Ectodermal cell (in vitro differentiated cells): ENCODE results near the gene NPHP4.

Source experiments
- H3K27ac ChIP-seq: 2 replicates; pipeline ENCODE4 v1.7.0; 2013; ENCODE audit warnings: mild to moderate bottlenecking, low read depth, low read length; ENCODE audit not compliant: insufficient read depth, poor library complexity, severe bottlenecking
- H3K27me3 ChIP-seq: 2 replicates; pipeline ENCODE4 v1.7.0; 2013; ENCODE audit warnings: mild to moderate bottlenecking, low read length; ENCODE audit not compliant: insufficient read depth, control insufficient read depth, poor library complexity, severe bottlenecking
- H3K36me3 ChIP-seq: one replicate; pipeline ENCODE4 v1.7.0; 2013; ENCODE audit warnings: low read length; ENCODE audit not compliant: control insufficient read depth, insufficient read depth
- H3K4me1 ChIP-seq: one replicate; pipeline ENCODE4 v1.7.0; 2013; ENCODE audit warnings: low read length; ENCODE audit not compliant: control insufficient read depth, insufficient read depth
- H3K4me3 ChIP-seq: 2 replicates; pipeline ENCODE4 v1.7.0; 2013; ENCODE audit warnings: low read depth, low read length, control low read depth; ENCODE audit not compliant: insufficient read depth
- H3K9me3 ChIP-seq: 2 replicates; pipeline ENCODE4 v1.7.0; 2013; ENCODE audit warnings: mild to moderate bottlenecking, low read length, moderate library complexity; ENCODE audit not compliant: control insufficient read depth
- WGBS, 2 experiments: methylation state at CpG; one replicate each; pipeline ENCODE4 v1.1.7; 2013; ENCODE audit warnings: missing lambda C conversion rate in 2 of 2; 5-methylcytosine and 5-hydroxymethylcytosine counted together

The NPHP4 gene

GRCh38 chr1:5877683-5878530, 114.3 kb downstream of the NPHP4 start:
- H3K9me3 ChIP-seq = no peaks in the 10 kb centered on the region

DNA sequence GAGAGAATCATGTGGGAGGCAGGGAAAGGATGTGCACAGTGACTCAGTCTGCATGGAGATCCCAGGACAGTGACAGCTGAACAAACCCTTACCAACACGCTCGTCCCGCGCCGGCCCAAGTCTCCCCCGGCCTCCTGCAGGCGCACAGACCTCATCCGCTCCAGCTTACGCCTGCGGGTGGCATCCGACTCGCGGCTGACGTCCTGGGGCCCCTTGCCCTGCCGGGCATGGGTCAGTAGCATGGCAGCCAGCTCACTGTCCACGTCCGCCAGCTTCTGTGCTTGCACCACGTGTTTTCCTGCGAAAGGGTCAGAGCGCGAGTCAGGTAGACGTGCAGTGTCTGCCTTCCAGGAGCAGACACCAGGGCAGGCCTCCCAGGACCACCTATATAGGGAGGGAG, 115.2 kb downstream of the NPHP4 start:
- Histone ChIP-seq H3K27ac (no peak overlapping the region), H3K36me3 (peaks cover 7% of the 10 kb centered on the region), H3K27me3 (no peaks in the 10 kb centered on the region), H3K9me3 (no peaks in the 10 kb centered on the region), H3K4me3 (no peak overlapping the region), H3K4me1 (no peaks in the 10 kb centered on the region)
- 87% methylated on average over 22 of the region's 22 CpGs for WGBS, 2 experiments

More at GRCh38 chr1:5877683-5878530, 114.3 kb downstream of the NPHP4 start:
- Histone ChIP-seq H3K36me3 (peaks cover 7% of the 10 kb centered on the region), H3K27me3 (no peaks in the 10 kb centered on the region), H3K4me1 (no peaks in the 10 kb centered on the region), H3K4me3 (no peak overlapping the region), H3K27ac (no peak overlapping the region)
- WGBS, 2 experiments = 91% methylated on average over 20 of the region's 20 CpGs

GRCh38 chr1:5876094-5876650, 116.1 kb downstream of the NPHP4 start:
- no peaks in the 10 kb centered on the region for H3K9me3 ChIP-seq
- H3K4me1 ChIP-seq = no peaks in the 10 kb centered on the region
- no peak overlapping the region for H3K27ac ChIP-seq
- H3K36me3 ChIP-seq = peaks cover 7% of the 10 kb centered on the region
- H3K4me3 ChIP-seq = no peak overlapping the region
- no peaks in the 10 kb centered on the region for H3K27me3 ChIP-seq
- WGBS, 2 experiments = 93 to 94% methylated on average over 7 of the region's 7 CpGs

DNA sequence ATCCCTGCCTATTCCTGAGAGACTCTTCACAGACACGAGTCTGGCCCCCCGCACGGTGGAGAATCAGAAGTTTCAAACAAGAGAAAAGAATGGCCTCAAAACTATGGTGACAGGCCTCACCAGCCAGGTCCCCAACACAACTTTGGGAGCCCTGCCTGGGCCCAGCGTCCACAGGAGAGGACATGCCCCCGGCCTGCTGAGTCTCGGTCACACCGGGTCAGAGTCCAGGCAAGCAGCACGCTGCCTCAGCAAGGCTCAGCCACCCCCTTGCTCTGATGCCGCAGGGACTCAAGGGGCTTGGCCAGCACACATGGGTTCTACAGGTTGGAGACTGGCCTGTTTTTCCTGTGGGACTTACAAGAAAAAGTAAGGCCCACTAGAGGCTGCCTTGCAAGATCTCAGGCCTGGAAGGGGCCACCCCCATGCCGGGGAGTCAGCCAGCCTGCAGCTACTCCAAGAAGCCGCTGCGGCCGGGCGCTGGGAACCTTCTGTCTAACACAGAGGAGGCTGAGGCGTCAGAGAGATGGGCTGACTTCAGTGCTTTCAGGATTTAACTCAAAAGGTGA, 116.8 kb downstream of the NPHP4 start:
- WGBS, 2 experiments = 97% methylated on average over 15 of the region's 15 CpGs
- Histone ChIP-seq H3K9me3 (no peaks in the 10 kb centered on the region), H3K4me3 (no peak overlapping the region), H3K27ac (no peak overlapping the region), H3K4me1 (no peaks in the 10 kb centered on the region), H3K27me3 (no peaks in the 10 kb centered on the region), H3K36me3 (peaks cover 7% of the 10 kb centered on the region)

DNA sequence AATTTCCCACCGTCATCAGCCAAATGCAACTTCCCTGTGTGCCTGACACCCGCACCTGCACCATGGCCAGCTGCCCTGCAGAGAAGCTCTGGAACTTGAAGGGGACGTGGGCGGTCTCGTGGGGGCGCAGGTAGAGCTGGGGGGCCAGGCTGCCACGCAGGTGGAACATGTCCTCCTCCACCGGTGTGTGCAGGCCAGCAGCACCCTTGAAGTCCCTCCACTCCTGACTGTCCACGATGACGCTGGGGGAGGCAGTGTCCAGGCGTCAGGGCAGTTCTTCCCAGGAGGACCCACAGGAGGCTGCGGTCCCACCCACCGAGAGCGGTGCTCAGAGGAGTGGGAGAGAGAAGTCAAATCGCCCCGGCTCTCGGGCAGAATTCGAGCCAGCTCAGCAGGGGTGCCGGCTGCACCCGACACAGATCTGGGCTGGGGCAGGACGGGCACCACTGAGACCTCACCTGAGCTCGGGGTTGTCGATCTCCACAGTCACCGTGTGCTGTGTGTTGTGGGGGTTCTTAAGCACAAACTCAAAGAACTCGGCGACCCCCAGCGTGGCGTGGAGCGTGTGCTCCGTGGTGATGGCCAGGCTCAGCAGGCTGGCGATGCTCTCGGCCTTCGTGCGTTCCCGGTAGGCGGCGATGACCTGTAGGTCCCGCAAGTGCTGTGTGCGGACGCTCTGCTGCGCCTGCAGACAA, 117.7 kb downstream of the NPHP4 start:
- Histone ChIP-seq H3K36me3 (peaks cover 6% of the 10 kb centered on the region), H3K4me3 (no peak overlapping the region), H3K9me3 (no peaks in the 10 kb centered on the region), H3K27me3 (no peaks in the 10 kb centered on the region), H3K27ac (no peak overlapping the region), H3K4me1 (no peaks in the 10 kb centered on the region)
- WGBS, 2 experiments = 94 to 95% methylated on average over 41 of the region's 41 CpGs

GRCh38 chr1:5873556-5873955, 118.7 kb downstream of the NPHP4 start:
- 88 to 94% methylated on average over 7 of the region's 7 CpGs for WGBS, 2 experiments
- no peaks in the 10 kb centered on the region for H3K27me3 ChIP-seq
- H3K4me1 ChIP-seq = no peaks in the 10 kb centered on the region
- H3K27ac ChIP-seq = no peak overlapping the region
- peaks cover 4% of the 10 kb centered on the region for H3K36me3 ChIP-seq
- H3K4me3 ChIP-seq = no peak overlapping the region
- no peaks in the 10 kb centered on the region for H3K9me3 ChIP-seq

GRCh38 chr1:5872886-5873285, 119.3 kb downstream of the NPHP4 start:
- peaks cover 4% of the 10 kb centered on the region for H3K36me3 ChIP-seq
- no peaks in the 10 kb centered on the region for H3K9me3 ChIP-seq
- no peaks in the 10 kb centered on the region for H3K27me3 ChIP-seq
- H3K4me1 ChIP-seq = no peaks in the 10 kb centered on the region
- H3K4me3 ChIP-seq = no peak overlapping the region
- 94 to 95% methylated on average over 16 of the region's 16 CpGs for WGBS, 2 experiments
- H3K27ac ChIP-seq = no peak overlapping the region

DNA sequence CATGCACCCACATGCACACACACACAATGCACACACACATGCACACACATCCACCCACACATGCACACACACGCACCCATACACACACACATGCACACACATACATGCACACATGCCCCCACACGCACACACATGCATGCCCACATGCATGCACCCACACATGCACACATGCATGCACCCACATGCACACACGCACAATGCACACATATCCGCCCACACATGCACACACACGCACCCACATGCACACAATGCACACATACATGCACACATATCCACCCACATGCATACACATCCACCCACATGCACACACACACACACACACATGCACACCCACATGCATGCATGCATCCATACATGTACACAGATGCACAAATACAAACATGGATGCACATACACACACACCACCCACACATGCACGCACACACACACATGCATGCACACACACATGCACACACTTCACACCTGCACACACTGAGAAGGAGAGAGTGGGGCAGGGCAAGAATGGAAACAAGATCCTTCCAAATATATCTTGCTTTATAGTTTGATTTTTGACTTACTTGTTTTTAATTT, 123.2 kb downstream of the NPHP4 start:
- Histone ChIP-seq H3K4me1 (peaks cover 17% of the 10 kb centered on the region), H3K27me3 (no peaks in the 10 kb centered on the region), H3K9me3 (no peaks in the 10 kb centered on the region), H3K4me3 (no peak overlapping the region), H3K27ac (no peak overlapping the region), H3K36me3 (peaks cover 4% of the 10 kb centered on the region)
- WGBS, 2 experiments = 92 to 95% methylated on average over 6 of the region's 6 CpGs

- 33 to 35% methylated on average over 7 of the region's 7 CpGs for WGBS, 2 experiments
- Histone ChIP-seq H3K4me3 (no peak overlapping the region), H3K27ac (no peak overlapping the region), H3K9me3 (no peaks in the 10 kb centered on the region), H3K4me1 (peaks cover 17% of the 10 kb centered on the region), H3K27me3 (no peaks in the 10 kb centered on the region), H3K36me3 (peaks cover 4% of the 10 kb centered on the region)
Measured at GRCh38 chr1:5865774-5866173, 126.5 kb downstream of the NPHP4 start.

DNA sequence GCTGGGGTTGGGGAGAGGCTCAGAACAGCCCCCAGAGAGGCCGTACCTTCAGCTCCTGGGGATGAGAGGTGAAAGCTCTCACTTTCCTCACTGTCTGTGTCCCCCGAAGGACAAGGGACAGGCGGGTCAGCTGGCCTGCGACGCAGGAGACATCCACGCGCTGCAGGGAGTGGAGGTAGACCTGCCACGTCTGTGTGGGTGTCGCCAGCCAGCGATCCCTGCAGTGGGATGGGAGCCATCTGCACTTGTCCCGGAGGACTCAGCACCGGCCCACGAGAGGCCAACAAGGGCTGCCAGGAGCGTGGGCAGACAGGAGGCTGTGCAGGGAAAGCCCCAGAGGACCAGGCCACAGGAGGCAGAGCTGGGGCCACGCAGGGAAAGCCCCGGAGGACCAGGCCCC, 127.2 kb downstream of the NPHP4 start:
- Histone ChIP-seq H3K4me1 (peaks cover 17% of the 10 kb centered on the region), H3K27ac (no peak overlapping the region), H3K4me3 (no peak overlapping the region), H3K27me3 (no peaks in the 10 kb centered on the region), H3K9me3 (no peaks in the 10 kb centered on the region), H3K36me3 (peaks cover 4% of the 10 kb centered on the region)
- WGBS, 2 experiments = 91 to 94% methylated on average over 16 of the region's 16 CpGs
